ENCODE results near the gene BOD1L1.
A peak's percentile ranks its signal among the peaks of the same experiment; 100 is the strongest.

The BOD1L1 gene

GRCh38 chr4:13627606-13628311, at the start of gene BOD1L1:
Gene BOD1L1, minus strand, starts transcription at chr4:13627725. Its CDS starts 138 bp downstream, at chr4:13627587.
- peak; percentile 95 for DNase-seq

- no peak for DNase-seq
Observed at GRCh38 chr4:13674971-13675370, 47.4 kb upstream of the BOD1L1 start.

DNA sequence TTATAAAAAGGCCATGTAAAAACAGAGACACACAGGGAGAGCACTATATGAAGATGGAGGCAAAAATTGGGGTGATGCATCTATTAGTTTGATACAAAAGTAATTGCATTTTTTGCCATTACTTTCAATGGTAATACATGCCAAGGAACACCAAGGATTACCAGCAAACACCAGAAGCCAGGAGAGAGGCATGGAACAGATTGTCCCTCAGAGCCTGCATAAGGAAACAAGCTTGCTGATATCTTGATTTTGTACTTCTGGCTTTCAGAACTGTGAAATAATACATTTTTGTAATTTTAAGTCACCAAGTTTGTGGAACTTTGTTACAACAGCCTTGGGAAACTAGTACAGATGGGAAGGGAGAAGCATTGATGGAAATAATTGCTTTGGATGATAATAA, 45.6 kb upstream of the BOD1L1 start:
- no peak for DNase-seq

GRCh38 chr4:13670456-13671160, 43.1 kb upstream of the BOD1L1 start:
- DNase-seq, result no peak

GRCh38 chr4:13665701-13666660, 38.5 kb upstream of the BOD1L1 start:
- DNase-seq, result no peak

- DNase-seq, result no peak
Observed at GRCh38 chr4:13659341-13660070, 32.0 kb upstream of the BOD1L1 start.

- DNase-seq, result no peak
Observed at GRCh38 chr4:13656569-13657405, 29.3 kb upstream of the BOD1L1 start.

DNA sequence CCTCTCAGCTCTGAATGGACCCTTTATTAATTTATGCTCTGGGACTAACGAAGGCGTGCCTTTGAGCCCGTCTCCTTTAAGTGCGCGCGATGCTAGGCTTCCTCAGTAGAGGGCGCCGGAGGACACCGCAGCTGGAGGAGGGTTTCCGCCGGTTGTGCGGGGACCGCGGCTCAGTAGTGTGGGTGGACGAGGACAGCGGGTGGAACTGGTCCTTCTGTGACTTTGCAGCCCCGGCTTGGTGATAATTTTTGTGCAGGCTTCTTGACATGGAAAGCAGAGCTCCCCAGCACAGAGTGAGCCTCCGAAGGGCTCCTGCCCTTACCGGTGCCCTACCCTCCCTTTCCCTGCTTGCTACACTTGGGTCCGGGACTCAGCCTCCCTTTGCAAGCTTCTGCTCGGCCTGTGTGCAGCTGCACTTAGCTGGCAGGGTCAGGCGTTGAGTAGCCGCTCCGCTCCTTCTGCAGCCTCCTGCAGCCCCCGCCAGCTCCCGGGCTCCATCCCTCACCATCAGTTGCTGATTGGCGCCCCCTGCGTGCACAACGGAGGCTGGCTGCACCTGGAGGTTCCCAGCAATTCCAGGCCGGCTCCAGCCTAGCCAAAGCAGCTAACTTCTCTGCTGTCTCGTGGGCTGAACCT, 26.8 kb upstream of the BOD1L1 start:
- DNase-seq, result peak; percentile 91

- DNase-seq, result no peak
Observed at GRCh38 chr4:13653766-13654161, 26.2 kb upstream of the BOD1L1 start.

DNA sequence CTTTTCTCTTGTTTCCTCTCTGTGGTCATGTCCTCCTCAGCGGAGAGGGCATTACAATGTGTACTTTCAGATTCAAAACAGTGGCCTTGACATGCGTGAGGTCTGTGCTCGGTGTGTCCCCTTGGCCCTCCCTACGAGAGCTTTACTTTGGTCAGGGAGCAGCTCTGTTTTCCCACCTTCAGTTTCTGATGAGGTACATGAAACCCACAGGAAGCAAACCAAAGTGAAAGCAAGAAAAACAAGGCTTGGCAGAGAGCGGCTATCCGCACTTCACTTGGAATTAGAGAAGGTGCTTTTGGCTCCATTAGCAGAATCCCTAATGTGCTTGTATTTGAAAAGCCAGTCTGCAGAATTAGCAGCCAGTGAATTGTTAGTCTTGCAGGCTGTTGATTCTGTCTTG, 19.5 kb upstream of the BOD1L1 start:
- no peak for DNase-seq

DNA sequence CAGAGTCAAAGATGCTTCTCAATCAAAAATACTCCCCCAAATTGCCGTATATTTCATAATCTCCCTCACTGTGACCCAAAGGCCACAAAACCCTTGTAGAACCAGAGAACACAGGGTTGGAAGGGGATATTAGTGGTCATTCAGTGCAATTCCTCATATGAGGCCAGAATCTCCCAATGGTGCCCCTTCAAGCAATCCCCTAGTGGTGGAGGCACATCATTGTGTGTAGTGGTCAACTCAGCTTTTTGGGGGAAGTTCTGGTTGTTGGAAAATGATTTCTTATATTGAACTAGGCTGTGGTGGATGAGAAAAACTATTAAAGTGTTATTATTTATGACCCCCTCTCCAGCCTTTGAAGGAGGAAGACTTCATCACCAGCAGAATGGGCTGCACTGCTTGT, 17.6 kb upstream of the BOD1L1 start:
- DNase-seq, result no peak

DNA sequence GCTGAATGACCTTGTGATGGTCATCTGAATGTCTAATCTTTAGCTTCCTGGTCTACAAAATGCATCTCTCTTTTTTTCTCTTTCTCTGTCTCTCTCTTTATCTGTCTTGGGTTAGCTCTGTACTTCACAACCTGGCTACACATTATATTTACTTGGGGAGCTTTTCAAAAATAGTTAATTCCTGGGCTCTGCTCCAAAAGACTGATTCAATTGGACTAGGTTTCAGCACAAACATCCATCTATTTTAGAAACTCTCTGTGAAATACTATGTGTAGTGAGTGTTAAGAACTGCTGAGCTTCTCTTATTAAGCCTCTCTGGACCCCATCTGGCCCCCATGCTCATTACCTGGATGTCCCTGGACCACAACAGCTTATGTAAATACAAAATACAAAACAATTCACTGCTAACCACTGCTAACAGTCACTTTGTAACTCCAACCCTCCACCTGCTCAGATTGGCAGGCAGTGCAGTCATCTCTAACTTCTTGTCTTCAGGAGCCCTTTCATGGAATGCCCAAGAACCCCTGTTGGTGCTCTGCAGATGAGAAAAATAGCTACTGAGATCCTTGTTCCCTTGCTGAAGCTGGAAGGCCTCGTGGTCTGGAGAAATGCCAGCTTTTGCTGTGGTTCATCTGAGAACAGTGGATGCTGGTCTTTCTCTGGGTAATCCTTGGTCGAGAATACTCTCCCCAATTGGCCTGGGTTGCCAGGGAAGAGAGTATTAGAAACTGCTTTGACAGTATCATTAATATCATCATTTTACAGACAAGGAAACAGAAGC, 14.8 kb upstream of the BOD1L1 start:
- no peak for DNase-seq

DNA sequence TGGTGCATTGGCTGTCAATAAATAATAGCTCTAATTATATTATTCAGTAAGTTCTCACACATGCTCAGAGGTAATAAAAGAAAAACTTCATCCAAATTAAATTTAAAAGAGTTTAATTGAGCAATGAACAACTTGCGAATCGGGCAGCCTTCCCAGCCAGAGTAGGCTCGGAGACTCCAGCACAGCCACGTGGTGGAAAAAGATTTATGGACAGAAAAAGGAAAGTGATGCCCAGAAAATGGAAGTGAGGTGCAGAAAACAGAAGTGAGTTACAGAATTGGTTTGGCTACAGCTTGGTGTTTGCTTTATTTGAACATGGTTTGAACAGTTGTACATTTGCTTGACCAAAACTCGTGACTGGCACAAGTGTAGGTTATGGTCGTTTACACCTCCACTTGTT, 13.6 kb upstream of the BOD1L1 start:
- DNase-seq, result no peak

GRCh38 chr4:13640149-13640940, 12.8 kb upstream of the BOD1L1 start:
- peak; percentile 97 for DNase-seq

GRCh38 chr4:13635286-13635799, 7.8 kb upstream of the BOD1L1 start:
- DNase-seq, result no peak

- no peak for DNase-seq
Observed at GRCh38 chr4:13633671-13634070, 6.1 kb upstream of the BOD1L1 start.

- DNase-seq, result peak; percentile 65
Observed at GRCh38 chr4:13627178-13627605, 333 bp downstream of the BOD1L1 start.

DNA sequence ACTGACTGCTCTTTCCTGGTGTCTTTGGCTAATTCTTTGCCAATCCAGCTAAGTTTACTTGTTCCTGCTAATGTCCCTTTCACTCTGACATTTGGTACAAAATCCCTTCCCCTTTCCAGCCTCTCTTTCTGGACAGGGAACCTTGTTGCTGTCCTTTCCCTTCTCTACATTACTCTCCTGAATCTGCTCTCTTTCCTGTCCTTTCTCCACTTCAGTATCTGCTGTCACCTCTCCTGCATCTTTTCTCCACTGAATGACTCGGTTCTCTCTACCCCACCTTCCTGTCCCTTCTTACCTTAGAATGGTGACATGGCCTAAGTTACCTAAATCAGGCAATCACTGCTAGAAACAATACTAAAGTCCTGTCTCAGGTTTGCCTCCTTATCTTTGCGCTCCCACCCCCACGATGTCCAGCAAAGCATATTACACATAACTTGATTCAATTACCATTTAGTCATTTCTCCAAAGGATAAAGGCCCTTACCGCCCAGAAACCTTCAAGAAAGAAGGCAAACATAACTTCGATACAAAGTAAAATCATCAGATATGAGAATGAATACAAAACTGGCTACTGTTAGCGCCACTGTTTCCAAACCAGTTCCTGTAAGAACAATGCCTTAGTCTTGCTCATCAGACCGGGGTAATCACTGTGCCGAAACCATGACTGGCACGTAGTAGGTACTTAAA, 890 bp downstream of the BOD1L1 start:
- no peak for DNase-seq
